ENCODE data around the gene ADAMTS15. TPM values are rescaled to one million over a fixed set of nuclear protein-coding genes. Genes with fewer than 3 reads are reported as not detected.

ADAMTS15 gene
- total RNA-seq, 1 experiment from 2014 or later: 0.83 TPM

- no peak overlapping the region for H3K4me3 Mint-ChIP-seq (ENCODE audit: low read depth, unreplicated experiment)
- CTCF ChIA-PET: no interaction called here
- no peak overlapping the region for H3K27ac Mint-ChIP-seq (ENCODE audit: unreplicated experiment)
- intact Hi-C loops (cut with micrococcal nuclease; ENCODE audit: unreplicated experiment): no loop called here
- H3K27me3 Mint-ChIP-seq (ENCODE audit: unreplicated experiment): peaks cover 13% of the 10 kb centered on the region
- BruUV-seq (replicated peaks): no TSS peak
- no peaks in the 10 kb centered on the region for H3K36me3 Mint-ChIP-seq (ENCODE audit: insufficient read depth, unreplicated experiment)
- no peaks in the 10 kb centered on the region for H3K9me3 Mint-ChIP-seq (ENCODE audit: low read depth, unreplicated experiment)
- no peak for DNase-seq
- H3K4me1 Mint-ChIP-seq (ENCODE audit: low read depth, unreplicated experiment): no peaks in the 10 kb centered on the region
- TF ChIP-seq CTCF (IDR thresholded peaks at IDR 0.05; ENCODE audit: unreplicated experiment): no peak
These were observed 15.9 kb downstream of the ADAMTS15 start for GRCh38 chr11:130464291-130464812.

GRCh38 chr11:130465263-130465662 is 16.8 kb downstream of the ADAMTS15 start:
- H3K27me3 Mint-ChIP-seq (ENCODE audit: unreplicated experiment): peaks cover 13% of the 10 kb centered on the region
- no peak overlapping the region for H3K4me3 Mint-ChIP-seq (ENCODE audit: low read depth, unreplicated experiment)
- H3K9me3 Mint-ChIP-seq (ENCODE audit: low read depth, unreplicated experiment): no peaks in the 10 kb centered on the region
- no peak for TF ChIP-seq CTCF (IDR thresholded peaks at IDR 0.05; ENCODE audit: unreplicated experiment)
- CTCF ChIA-PET: no interaction called here
- no TSS peak for BruUV-seq (replicated peaks)
- H3K4me1 Mint-ChIP-seq (ENCODE audit: low read depth, unreplicated experiment): no peaks in the 10 kb centered on the region
- intact Hi-C loops (cut with micrococcal nuclease; ENCODE audit: unreplicated experiment): no loop called here
- H3K36me3 Mint-ChIP-seq (ENCODE audit: insufficient read depth, unreplicated experiment): no peaks in the 10 kb centered on the region
- DNase-seq: no peak
- no peak overlapping the region for H3K27ac Mint-ChIP-seq (ENCODE audit: unreplicated experiment)

- no peak overlapping the region for H3K4me3 Mint-ChIP-seq (ENCODE audit: low read depth, unreplicated experiment)
- no peaks in the 10 kb centered on the region for H3K4me1 Mint-ChIP-seq (ENCODE audit: low read depth, unreplicated experiment)
- no peak for TF ChIP-seq CTCF (IDR thresholded peaks at IDR 0.05; ENCODE audit: unreplicated experiment)
- no peaks in the 10 kb centered on the region for H3K9me3 Mint-ChIP-seq (ENCODE audit: low read depth, unreplicated experiment)
- H3K27me3 Mint-ChIP-seq (ENCODE audit: unreplicated experiment): peaks cover 13% of the 10 kb centered on the region
- H3K27ac Mint-ChIP-seq (ENCODE audit: unreplicated experiment): no peak overlapping the region
- intact Hi-C loops (cut with micrococcal nuclease; ENCODE audit: unreplicated experiment): no loop called here
- BruUV-seq (replicated peaks): no TSS peak
- DNase-seq: no peak
- no peaks in the 10 kb centered on the region for H3K36me3 Mint-ChIP-seq (ENCODE audit: insufficient read depth, unreplicated experiment)
- CTCF ChIA-PET: no interaction called here
These were observed 18.9 kb downstream of the ADAMTS15 start for GRCh38 chr11:130467116-130467900.

GRCh38 chr11:130469181-130469580 is 20.7 kb downstream of the ADAMTS15 start:
- Mint-ChIP-seq H3K9me3 (ENCODE audit: low read depth, unreplicated experiment) (no peaks in the 10 kb centered on the region), H3K36me3 (ENCODE audit: insufficient read depth, unreplicated experiment) (no peaks in the 10 kb centered on the region), H3K4me3 (ENCODE audit: low read depth, unreplicated experiment) (no peak overlapping the region), H3K27ac (ENCODE audit: unreplicated experiment) (no peak overlapping the region), H3K27me3 (ENCODE audit: unreplicated experiment) (peaks cover 2% of the 10 kb centered on the region), H3K4me1 (ENCODE audit: low read depth, unreplicated experiment) (no peaks in the 10 kb centered on the region)
- no TSS peak for BruUV-seq (replicated peaks)
- CTCF ChIA-PET: no interaction called here
- DNase-seq: no peak
- intact Hi-C loops (cut with micrococcal nuclease; ENCODE audit: unreplicated experiment): no loop called here
- TF ChIP-seq CTCF (IDR thresholded peaks at IDR 0.05; ENCODE audit: unreplicated experiment): no peak

Data from Calu3 (cell line).